GM12891 (cell line): ENCODE data around the gene ATR.
"Not testable (repeated sequence)": the region's sequence is repeated elsewhere in the genome, so short reads cannot be mapped to it uniquely, and the experiment has no call there.

Source experiments
- POLR2A ChIP-seq: IDR thresholded peaks from 2 replicates; pipeline ENCODE4 v1.6.1; 2011; ENCODE audit warnings: low read depth, low read length, control low read depth
- POLR2AphosphoS5 ChIP-seq: IDR thresholded peaks from 2 replicates; pipeline ENCODE4 v1.6.1; 2011; ENCODE audit warnings: low read depth, low read length, control low read depth
- POU2F2 ChIP-seq: IDR thresholded peaks from 2 replicates; pipeline ENCODE4 v1.6.1; 2011; ENCODE audit warnings: low read depth, mild to moderate bottlenecking, control low read depth, low read length, moderate library complexity
- SPI1 ChIP-seq: IDR thresholded peaks from 2 replicates; pipeline ENCODE4 v1.6.1; 2011; ENCODE audit warnings: low read depth, low read length, control low read depth
- TAF1 ChIP-seq: IDR thresholded peaks from 2 replicates; pipeline ENCODE4 v1.6.1; 2011; ENCODE audit warnings: low read depth, low read length, control low read depth

DNA sequence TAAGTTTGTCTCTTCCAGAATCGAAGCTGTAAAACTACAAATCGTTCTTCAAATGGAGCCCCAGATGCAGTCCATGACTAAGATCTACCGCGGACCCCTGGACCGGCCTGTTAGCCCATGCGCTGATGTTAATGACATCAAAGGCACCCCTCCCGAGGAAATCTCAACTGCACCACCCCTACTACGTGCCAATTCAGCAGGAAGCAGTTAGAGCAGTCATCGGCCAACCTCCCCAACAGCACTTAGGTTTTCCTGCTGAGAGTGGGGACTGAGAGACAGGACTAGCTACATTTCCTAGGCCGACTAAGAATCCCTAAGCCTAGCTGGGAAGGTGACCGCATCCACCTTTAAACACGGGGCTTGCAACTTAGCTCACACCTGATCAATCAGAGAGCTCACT, 135.5 kb downstream of the ATR start:
- TF ChIP-seq POLR2AphosphoS5, POLR2A, SPI1, POU2F2, TAF1: not testable (repeated sequence)
